IMR-90 (cell line): ENCODE measurements around the gene PCDH19. TPM values are rescaled to one million over a fixed set of nuclear protein-coding genes. Genes with fewer than 3 reads are reported as not detected.

Experiments used
- ATAC-seq: fragments of 200-7000 bp; cut with Tn5 transposase; 2 replicates; pipeline ENCODE4 v1.9.1; 2020; ENCODE audit warnings: low read depth, mild to moderate bottlenecking, moderate library complexity
- Bru-seq: library from RNA; stranded (reverse); fragments of 400-500 nt; gene quantifications from one replicate; lab custom pipeline; 2021; lab: Mats Ljungman, UMichigan
- BruChase-seq, 2 experiments: library from RNA; stranded (reverse); fragments of 400-500 nt; gene quantifications; one replicate each; lab custom pipeline; 2021; lab: Mats Ljungman, UMichigan
- BruUV-seq: library from RNA; stranded (reverse); fragments of 400-500 nt; replicated peaks from 2 replicates; lab custom pipeline; 2021; lab: Mats Ljungman, UMichigan
- CTCF ChIA-PET: fragments of 300-600 bp; formaldehyde crosslinking; extraction: SDS; loops from one replicate; lab custom pipeline; 2021; ENCODE audit warnings: antibody characterized with exemption; lab: Yijun Ruan, JAX
- POLR2A ChIA-PET: fragments of 300-600 bp; sonication (Branson Sonifier 250); formaldehyde crosslinking; loops from one replicate; lab custom pipeline; 2022; ENCODE audit warnings: antibody characterized with exemption; ENCODE audit not compliant: unreplicated experiment; lab: Charles Lee
- DNase-seq: peaks from one replicate; pipeline ENCODE4 v3.0.0; 2013
- H2AFZ ChIP-seq: replicated peaks from 2 replicates; pipeline ENCODE3; 2013; ENCODE audit warnings: low read length, mild to moderate bottlenecking; ENCODE audit not compliant: poor library complexity
- H2AK5ac ChIP-seq: 2 replicates; pipeline ENCODE4 v1.6.1; 2013; ENCODE audit warnings: low read depth, low read length, inconsistent platforms
- H2AK9ac ChIP-seq: replicated peaks from 2 replicates; pipeline ENCODE3; 2013; ENCODE audit warnings: mild to moderate bottlenecking, low read depth, low read length, moderate library complexity; ENCODE audit not compliant: poor library complexity
- H2BK120ac ChIP-seq: 2 replicates; pipeline ENCODE4 v1.6.1; 2013; ENCODE audit warnings: low read depth, low read length, inconsistent platforms
- H2BK15ac ChIP-seq: 3 replicates; pipeline ENCODE4 v1.6.1; 2013; ENCODE audit warnings: low read depth, low read length, inconsistent platforms
- H2BK20ac ChIP-seq: 2 replicates; pipeline ENCODE4 v1.6.1; 2013; ENCODE audit warnings: low read depth, mild to moderate bottlenecking, inconsistent platforms, low read length, moderate library complexity
- H2BK5ac ChIP-seq: 2 replicates; pipeline ENCODE4 v1.6.1; 2013; ENCODE audit warnings: mild to moderate bottlenecking, low read depth, low read length, inconsistent platforms; ENCODE audit not compliant: poor library complexity, severe bottlenecking
- H3K14ac ChIP-seq: replicated peaks from 2 replicates; pipeline ENCODE4 v1.6.1; 2013; ENCODE audit warnings: low read depth, low read length, inconsistent platforms
- H3K18ac ChIP-seq: 2 replicates; pipeline ENCODE4 v1.6.1; 2013; ENCODE audit warnings: low read depth, low read length, control low read depth
- H3K23ac ChIP-seq: 2 replicates; pipeline ENCODE4 v1.6.1; 2013; ENCODE audit warnings: low read depth, low read length, inconsistent platforms
- H3K27ac ChIP-seq: 2 replicates; pipeline ENCODE4 v1.5.1; 2013; ENCODE audit warnings: mild to moderate bottlenecking, control low read depth, low read length; ENCODE audit not compliant: insufficient read depth
- H3K27me3 ChIP-seq: 2 replicates; pipeline ENCODE4 v1.6.1; 2013; ENCODE audit warnings: low read length; ENCODE audit not compliant: control insufficient read depth, insufficient read depth
- H3K36me3 ChIP-seq: 2 replicates; pipeline ENCODE4 v1.6.1; 2013; ENCODE audit warnings: low read length, mixed read lengths; ENCODE audit not compliant: control insufficient read depth, insufficient read depth
- H3K4ac ChIP-seq: 2 replicates; pipeline ENCODE4 v1.6.1; 2013; ENCODE audit warnings: low read depth, low read length, inconsistent platforms
- H3K4me1 ChIP-seq: 2 replicates; pipeline ENCODE4 v1.6.1; 2013; ENCODE audit warnings: low read length, mixed read lengths; ENCODE audit not compliant: control insufficient read depth, insufficient read depth
- H3K4me2 ChIP-seq: 2 replicates; pipeline ENCODE4 v1.6.1; 2013; ENCODE audit warnings: low read depth, mild to moderate bottlenecking, control low read depth, low read length, moderate library complexity
- H3K4me3 ChIP-seq: 2 replicates; pipeline ENCODE4 v1.5.1; 2013; ENCODE audit warnings: low read depth, mild to moderate bottlenecking, control low read depth, low read length, moderate library complexity; ENCODE audit not compliant: insufficient read depth
- H3K56ac ChIP-seq: 2 replicates; pipeline ENCODE4 v1.6.1; 2013; ENCODE audit warnings: low read length, inconsistent platforms; ENCODE audit not compliant: insufficient read depth; ENCODE audit errors: extremely low read depth
- H3K79me1 ChIP-seq, 2 experiments: 2 replicates each; pipeline ENCODE4 v1.6.1; 2013; ENCODE audit warnings: low read length in 2 of 2, inconsistent platforms in 1 of 2, low read depth in 1 of 2
- H3K9ac ChIP-seq: 2 replicates; pipeline ENCODE4 v1.6.1; 2013; ENCODE audit warnings: low read depth, low read length, control low read depth
- H3K9me1 ChIP-seq: 2 replicates; pipeline ENCODE4 v1.6.1; 2013; ENCODE audit warnings: low read length, inconsistent platforms; ENCODE audit not compliant: insufficient read depth
- H3K9me3 ChIP-seq: 2 replicates; pipeline ENCODE4 v1.6.1; 2013; ENCODE audit warnings: low read length; ENCODE audit not compliant: control insufficient read depth, insufficient read depth
- H4K20me1 ChIP-seq: 2 replicates; pipeline ENCODE4 v1.6.1; 2013; ENCODE audit warnings: low read length, inconsistent platforms; ENCODE audit not compliant: insufficient read depth
- H4K5ac ChIP-seq: 2 replicates; pipeline ENCODE4 v1.6.1; 2013; ENCODE audit warnings: mild to moderate bottlenecking, low read depth, low read length, control low read depth
- H4K8ac ChIP-seq, 2 experiments: 2 replicates each; pipeline ENCODE4 v1.6.1; 2013; ENCODE audit warnings: low read depth in 2 of 2, low read length in 2 of 2, control low read depth in 1 of 2, inconsistent platforms in 1 of 2
- H4K91ac ChIP-seq: 2 replicates; pipeline ENCODE4 v1.6.1; 2013; ENCODE audit warnings: low read depth, low read length, inconsistent platforms; ENCODE audit not compliant: insufficient read depth
- BHLHE40 ChIP-seq: fragments of 150-350 bp; IDR thresholded peaks from 2 replicates; pipeline ENCODE4 v1.6.1; 2016; ENCODE audit warnings: mild to moderate bottlenecking, low read depth, low read length
- CHD1 ChIP-seq: IDR thresholded peaks from 2 replicates; pipeline ENCODE4 v1.6.1; 2012; ENCODE audit warnings: low read depth, low read length, improper control_type of control experiment
- ELK1 ChIP-seq: fragments of 150-350 bp; IDR thresholded peaks from 2 replicates; pipeline ENCODE4 v1.6.1; 2016; ENCODE audit warnings: low read depth, mild to moderate bottlenecking, low read length, moderate library complexity, borderline replicate concordance
- FOS ChIP-seq: fragments of 150-350 bp; IDR thresholded peaks from 2 replicates; pipeline ENCODE4 v1.6.1; 2016; ENCODE audit warnings: low read depth, low read length
- MAFK ChIP-seq: IDR thresholded peaks from 2 replicates; pipeline ENCODE4 v1.6.1; 2012; ENCODE audit warnings: low read depth, low read length, improper control_type of control experiment
- MAZ ChIP-seq: IDR thresholded peaks from 2 replicates; pipeline ENCODE4 v1.6.1; 2012; ENCODE audit warnings: low read depth, mild to moderate bottlenecking, low read length, improper control_type of control experiment, moderate library complexity, borderline replicate concordance
- MXI1 ChIP-seq: IDR thresholded peaks from 2 replicates; pipeline ENCODE4 v1.6.1; 2012; ENCODE audit warnings: low read depth, mild to moderate bottlenecking, low read length, moderate library complexity, borderline replicate concordance
- POLR2A ChIP-seq: IDR thresholded peaks from 2 replicates; pipeline ENCODE4 v1.6.1; 2012; ENCODE audit warnings: mild to moderate bottlenecking, low read depth, low read length
- RCOR1 ChIP-seq: IDR thresholded peaks from 2 replicates; pipeline ENCODE4 v1.6.1; 2012; ENCODE audit warnings: mild to moderate bottlenecking, low read length, improper control_type of control experiment; ENCODE audit not compliant: insufficient replicate concordance
- USF2 ChIP-seq: fragments of 150-350 bp; IDR thresholded peaks from 2 replicates; pipeline ENCODE4 v1.6.1; 2017; ENCODE audit warnings: mild to moderate bottlenecking, antibody characterized with exemption, low read length, low read depth
- WGBS, 2 experiments: methylation state at CpG; one replicate each; pipeline versions ENCODE4 v1.1.5 to v1.1.7; 2013; ENCODE audit warnings: missing lambda C conversion rate in 2 of 2; ENCODE audit not compliant: insufficient read length in 1 of 2; ENCODE audit errors: extremely low coverage in 2 of 2; 5-methylcytosine and 5-hydroxymethylcytosine counted together
- dilution Hi-C: fragments of 300-500 bp; cut with HindIII; formaldehyde crosslinking; loops from one replicate; pipeline ENCODE4 v1.14.3; 2018; ENCODE audit warnings: low sequenced_read_pairs; ENCODE audit not compliant: unreplicated experiment
- in situ Hi-C: fragments of 300-500 bp; cut with MboI; formaldehyde crosslinking; loops from 3 replicates; pipeline ENCODE4 v1.14.3; 2019; ENCODE audit warnings: low sequenced_read_pairs, inconsistent platforms, mixed read lengths
- intact Hi-C: fragments of 100-400 bp; cut with micrococcal nuclease; formaldehyde crosslinking; loops from 2 replicates; pipeline ENCODE4 v1.10.0; 2022
- long read RNA-seq: library from polyadenylated mRNA; unstranded; transcript quantifications from one replicate; pipeline ENCODE4 v2.0.0, GENCODE V29; 2021; ENCODE audit not compliant: unreplicated experiment
- polyA plus RNA-seq, 3 experiments: library from polyadenylated mRNA; depleted of rRNA; stranded (reverse); fragments of >200 nt; gene quantifications; 2 replicates each; pipeline ENCODE4 v1.2.3, GENCODE V29; 2012; ENCODE audit warnings: low replicate concordance in 1 of 3
- total RNA-seq: library from RNA; depleted of rRNA; stranded (reverse); fragments of >200 nt; gene quantifications from 2 replicates; pipeline ENCODE4 v1.2.3, GENCODE V29; 2012; rRNA removed

Gene PCDH19, protein sequence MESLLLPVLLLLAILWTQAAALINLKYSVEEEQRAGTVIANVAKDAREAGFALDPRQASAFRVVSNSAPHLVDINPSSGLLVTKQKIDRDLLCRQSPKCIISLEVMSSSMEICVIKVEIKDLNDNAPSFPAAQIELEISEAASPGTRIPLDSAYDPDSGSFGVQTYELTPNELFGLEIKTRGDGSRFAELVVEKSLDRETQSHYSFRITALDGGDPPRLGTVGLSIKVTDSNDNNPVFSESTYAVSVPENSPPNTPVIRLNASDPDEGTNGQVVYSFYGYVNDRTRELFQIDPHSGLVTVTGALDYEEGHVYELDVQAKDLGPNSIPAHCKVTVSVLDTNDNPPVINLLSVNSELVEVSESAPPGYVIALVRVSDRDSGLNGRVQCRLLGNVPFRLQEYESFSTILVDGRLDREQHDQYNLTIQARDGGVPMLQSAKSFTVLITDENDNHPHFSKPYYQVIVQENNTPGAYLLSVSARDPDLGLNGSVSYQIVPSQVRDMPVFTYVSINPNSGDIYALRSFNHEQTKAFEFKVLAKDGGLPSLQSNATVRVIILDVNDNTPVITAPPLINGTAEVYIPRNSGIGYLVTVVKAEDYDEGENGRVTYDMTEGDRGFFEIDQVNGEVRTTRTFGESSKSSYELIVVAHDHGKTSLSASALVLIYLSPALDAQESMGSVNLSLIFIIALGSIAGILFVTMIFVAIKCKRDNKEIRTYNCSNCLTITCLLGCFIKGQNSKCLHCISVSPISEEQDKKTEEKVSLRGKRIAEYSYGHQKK (N-terminal part only)
- total RNA-seq, result not detected in 2 replicates
- not detected in 2 replicates for polyA plus RNA-seq (2012; rRNA removed)
- under 0.01 TPM in 2 replicates for polyA plus RNA-seq (2012; cell fraction: cytosol; rRNA removed)
- polyA plus RNA-seq (2012; cell fraction: nucleus; rRNA removed; ENCODE audit: low replicate concordance), result 0.01 and 0.02 TPM in 2 replicates
- Bru-seq, nascent RNA, result percentile 9 among the genes with signal in this experiment
- percentile 11 among the genes with signal in this experiment for BruChase-seq, experiment 1, labeled RNA remaining after a 6-hour chase
- BruChase-seq, experiment 2, labeled RNA remaining after a 2-hour chase, result percentile 6 among the genes with signal in this experiment
- long read RNA-seq, result 0 reads

DNA sequence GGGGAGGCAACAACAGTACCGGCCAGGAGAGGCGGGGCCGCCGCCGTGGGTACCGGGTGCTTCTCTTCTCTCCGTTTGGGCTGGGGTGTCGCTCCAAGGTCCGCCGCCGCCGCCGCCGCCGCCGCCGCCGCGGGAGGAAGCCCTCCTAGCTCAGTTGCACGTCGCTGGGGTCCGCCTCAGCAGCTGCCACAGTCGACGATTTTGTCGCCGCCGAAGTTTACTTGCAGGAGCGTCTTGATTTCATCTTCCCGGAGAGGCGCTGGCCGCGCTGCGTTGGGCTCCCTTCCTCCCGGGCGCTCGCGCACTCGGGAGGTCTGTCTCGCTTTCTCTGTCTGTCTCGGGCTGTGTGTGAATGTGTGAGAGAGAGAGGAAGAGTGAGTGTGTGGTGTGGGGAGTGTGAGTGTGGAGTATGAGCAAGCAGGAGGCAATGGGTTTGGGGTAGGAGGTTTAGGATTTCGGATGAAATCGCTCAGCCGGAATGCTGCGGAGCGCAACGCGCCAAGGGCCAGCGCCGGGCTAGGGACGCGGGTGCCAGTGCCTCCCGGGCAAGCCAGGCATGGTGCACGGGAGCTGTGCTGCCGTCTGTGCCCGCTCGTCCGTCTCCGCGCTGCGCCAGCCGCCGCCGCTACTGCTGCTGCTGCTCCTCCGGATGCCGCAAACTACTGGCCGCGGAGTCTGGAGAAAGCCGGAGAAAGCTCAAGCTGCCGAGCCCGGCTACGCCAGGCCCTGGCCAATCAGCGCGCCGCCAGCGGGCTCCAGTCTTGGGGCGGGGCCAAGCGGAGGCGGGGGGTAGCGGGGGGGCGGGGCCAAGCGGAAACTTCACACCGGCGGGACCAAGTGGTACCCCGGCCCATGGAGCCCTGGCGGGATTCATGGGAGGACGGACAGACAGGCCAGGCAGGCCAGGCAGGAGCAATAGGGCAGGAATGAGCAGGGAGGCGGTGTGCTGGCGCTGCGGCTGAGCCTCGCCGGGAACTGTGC is at the start of gene PCDH19:
PCDH19 (minus strand) TSS at position 664 of the 981 bp plus-strand sequence. CDS start 1,676 bp downstream, outside the sequence.
- Histone ChIP-seq H3K18ac (no peak within 1 kb of the TSS), H2AFZ (peak within 1 kb of the TSS; percentile 81), H2AK5ac (no peak within 1 kb of the TSS), H2BK5ac (no peak within 1 kb of the TSS), H2AK9ac (no peak within 1 kb of the TSS), H3K9me3 (peaks cover 14% of the 10 kb centered on the region), H3K79me1 (no peaks in the 10 kb centered on the region), H2BK20ac (no peak within 1 kb of the TSS), H3K9ac (no peak within 1 kb of the TSS), H4K91ac (no peak within 1 kb of the TSS), H3K23ac (no peak within 1 kb of the TSS), H4K20me1 (no peaks in the 10 kb centered on the region), H3K27ac (no peak within 1 kb of the TSS), H3K4me1 (no peaks in the 10 kb centered on the region), H2BK15ac (no peak within 1 kb of the TSS), H4K8ac (no peak within 1 kb of the TSS), H2BK120ac (no peak within 1 kb of the TSS), H3K36me3 (no peaks in the 10 kb centered on the region), H3K4me3 (0 out of 2 replicates have a peak within 1 kb of the TSS, but pooled peaks have one; percentile 4), H3K14ac (no peak within 1 kb of the TSS), H3K56ac (no peak within 1 kb of the TSS), H3K27me3 (peaks cover 34% of the 10 kb centered on the region), H4K5ac (no peak within 1 kb of the TSS), H3K9me1 (no peaks in the 10 kb centered on the region), H3K4me2 (peak within 1 kb of the TSS; percentile 55), H3K4ac (no peak within 1 kb of the TSS)
- ATAC-seq (peak; percentile 81), DNase-seq (peak; percentile 17)
- dilution Hi-C loops, result no loop called here
- ChIA-PET POLR2A (no interaction called here), CTCF (no interaction called here)
- intact Hi-C loops, result no loop called here
- 37% methylated on average over 46 of the region's 91 CpGs; no CpG with 5 or more reads in 1 of the 2 experiments for WGBS, 2 experiments
- in situ Hi-C loops, result no loop called here
- BruUV-seq, result no TSS peak
- TF ChIP-seq ELK1 (no peak), MAZ (no peak), RCOR1 (no peak), MXI1 (no peak), BHLHE40 (no peak), FOS (no peak), CHD1 (no peak), USF2 (no peak), MAFK (no peak), POLR2A (no peak)
